CD4-positive, alpha-beta T cell treated with Interleukin-6 for 4 hours (primary cell): ENCODE results near the gene EPHB3.

ENCODE experiments used
- DNase-seq: peaks from one replicate; pipeline ENCODE4 v3.0.0-alpha.2; 2020; ENCODE audit warnings: mixed read lengths

EPHB3 gene

DNA sequence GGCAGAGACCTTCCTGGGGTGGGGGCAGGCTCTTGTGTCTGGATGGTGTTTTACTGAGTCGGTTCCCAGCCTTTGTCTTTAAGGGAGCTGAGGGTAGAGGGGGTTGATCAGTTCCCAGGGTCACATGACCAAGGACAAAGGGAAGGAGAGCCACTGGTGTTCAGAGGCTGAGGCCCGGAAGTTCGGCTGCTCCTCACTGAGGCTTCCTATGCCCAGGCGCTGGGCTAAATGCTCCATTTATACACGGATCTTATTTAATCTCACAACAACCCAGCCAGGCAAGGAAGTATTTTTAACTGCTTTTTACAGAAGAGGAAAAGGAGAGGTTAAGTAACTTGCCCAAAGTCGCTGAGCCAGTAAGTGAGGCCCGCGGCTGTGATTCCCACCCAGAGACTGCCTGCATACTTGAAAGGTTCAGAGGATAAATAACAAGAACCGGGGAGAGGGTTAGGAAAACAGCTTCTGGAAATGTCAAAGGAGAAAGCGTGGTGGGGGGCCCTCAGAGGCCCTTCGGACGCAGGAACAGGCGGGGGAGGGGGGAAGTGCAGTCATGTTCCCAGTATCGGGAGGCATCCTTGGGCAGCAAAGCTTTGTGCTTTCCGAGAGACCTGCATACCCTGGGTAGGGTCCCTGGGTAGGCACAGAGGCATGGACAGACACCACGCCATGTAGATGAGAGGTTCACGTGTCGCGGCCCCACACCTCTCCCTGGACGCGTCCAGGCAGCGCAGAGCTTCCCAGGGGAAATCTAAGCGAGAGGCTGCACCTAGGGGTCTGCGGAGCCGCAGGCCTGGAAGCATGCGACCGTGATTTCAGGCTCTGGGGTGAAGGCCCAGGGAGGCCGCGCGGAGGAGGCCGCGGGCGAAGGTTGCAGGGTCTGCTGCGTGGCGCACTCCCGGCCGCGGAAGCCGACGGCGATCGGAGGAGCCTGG, 21.3 kb downstream of the EPHB3 start:
- no peak for DNase-seq

DNA sequence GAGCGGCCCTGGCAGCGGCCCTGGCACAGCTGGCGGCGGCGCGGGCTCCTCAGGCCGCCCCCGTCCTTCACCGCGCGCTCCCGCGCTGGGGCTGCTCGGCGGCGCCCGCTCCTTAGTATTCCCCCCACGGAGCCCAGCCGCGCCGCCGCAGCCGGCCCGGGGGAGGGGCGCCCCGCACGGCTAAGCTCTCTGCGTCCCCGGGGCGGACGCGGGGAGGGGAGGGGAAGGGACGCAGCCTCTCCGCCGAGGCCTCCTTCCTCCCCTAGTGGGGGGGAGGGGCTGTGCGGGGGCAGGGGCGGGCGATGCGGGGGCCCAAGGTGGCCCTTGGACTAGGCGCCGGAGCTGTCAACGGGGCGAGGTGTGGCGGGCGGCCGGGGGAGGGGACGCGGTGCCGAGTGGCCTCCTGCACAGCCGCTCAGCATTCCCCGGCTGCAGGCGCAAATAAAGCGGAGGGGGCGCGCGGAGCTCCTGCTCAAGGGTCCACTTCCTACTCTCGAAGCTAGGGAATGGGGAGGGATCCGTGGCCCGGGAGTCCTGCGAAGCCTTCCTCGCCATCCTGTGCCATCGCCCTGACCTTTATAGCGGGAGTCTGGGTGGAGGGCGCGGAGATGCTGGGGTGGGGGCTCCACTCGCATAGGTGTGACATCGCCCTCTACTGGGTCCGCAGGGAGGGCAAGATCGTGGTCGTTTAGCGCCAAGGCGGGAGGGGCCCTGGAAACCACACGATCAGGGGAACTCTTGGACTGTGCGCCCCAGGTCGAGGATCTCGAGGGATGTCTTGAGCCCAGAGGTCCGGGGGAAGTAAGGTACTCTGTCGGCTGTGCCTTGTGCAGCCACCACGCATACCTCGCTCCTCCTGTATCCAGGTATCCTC, 22.2 kb downstream of the EPHB3 start:
- DNase-seq = peak; percentile 27

DNA sequence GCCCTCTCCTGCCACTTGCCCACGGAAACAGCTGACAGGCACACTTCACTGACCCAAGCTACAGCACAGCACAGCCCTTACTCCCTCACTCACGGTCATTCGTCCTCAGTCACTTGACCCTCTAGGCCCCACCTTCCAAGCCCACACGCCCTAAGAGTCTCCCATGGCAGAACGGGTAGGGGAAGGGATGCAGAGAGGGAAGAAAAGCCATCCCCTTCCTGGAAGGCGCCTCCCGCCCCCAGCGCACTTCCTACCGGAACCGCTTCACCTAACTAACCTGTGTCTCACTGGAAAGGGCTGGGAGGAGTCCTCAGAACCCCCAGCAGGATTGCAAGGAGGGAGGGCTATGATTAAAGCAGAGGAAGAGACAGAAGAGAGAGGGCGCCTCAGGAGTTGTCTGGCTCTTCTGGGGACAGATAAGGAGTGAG, 22.9 kb downstream of the EPHB3 start:
- DNase-seq = no peak

DNA sequence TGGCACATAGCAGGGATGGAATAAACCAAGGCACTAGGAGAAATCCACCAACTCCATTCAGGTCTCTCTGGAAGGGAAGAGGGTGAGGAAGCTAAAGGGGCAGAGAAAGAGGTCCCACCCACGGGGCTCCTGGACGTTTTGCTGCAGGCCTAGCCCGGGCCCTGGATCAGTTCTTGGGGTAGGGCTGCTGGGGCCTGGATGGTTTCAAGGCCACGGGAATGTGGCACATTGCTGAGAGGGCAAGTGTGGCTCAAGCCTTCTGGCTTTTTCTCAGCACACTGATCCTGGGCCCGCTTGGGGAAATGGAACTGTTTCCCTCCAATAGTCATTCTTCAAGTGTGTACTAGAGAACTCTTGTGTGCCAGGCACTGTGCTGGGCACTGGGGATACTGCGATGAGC, 24.0 kb downstream of the EPHB3 start:
- no peak for DNase-seq

DNA sequence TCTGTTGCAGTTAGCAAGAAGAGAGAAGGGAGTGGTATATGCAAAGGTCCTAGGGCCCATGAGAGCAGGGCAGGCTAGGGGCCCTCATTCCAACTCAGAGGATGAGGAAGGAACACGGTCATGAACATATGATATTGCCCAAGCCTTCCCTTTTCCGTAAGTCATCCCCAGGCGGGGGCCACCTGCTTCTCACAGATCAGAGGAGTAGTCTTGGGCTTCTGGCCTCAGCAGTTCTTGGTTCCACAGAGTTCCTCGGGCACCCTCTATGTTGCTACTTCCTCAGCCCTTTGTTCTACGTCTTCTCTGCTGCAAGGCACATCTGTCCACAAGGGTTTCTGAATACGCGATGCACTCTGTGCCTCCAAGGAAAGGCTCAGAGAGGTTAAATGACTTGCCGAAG, 25.3 kb downstream of the EPHB3 start:
- no peak for DNase-seq

DNA sequence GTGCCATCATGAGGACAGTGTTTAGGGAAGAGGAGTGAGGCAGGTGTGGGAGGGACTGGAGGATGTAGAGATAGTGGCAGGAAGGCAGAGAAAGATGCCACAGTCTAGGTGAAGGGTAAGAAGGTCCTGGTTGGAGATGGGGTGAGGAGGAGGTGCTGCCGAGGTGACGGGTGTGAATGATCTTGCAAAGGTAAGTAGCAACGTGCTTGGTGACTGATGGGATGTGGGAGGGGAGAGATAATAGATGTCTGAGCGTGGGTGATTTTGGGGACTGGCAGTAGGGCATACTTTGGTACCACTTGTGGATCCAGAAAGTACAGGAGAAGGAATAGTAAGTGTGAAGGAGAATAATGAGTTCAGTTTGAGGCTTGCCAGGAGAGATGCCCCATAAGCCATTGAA, 27.2 kb downstream of the EPHB3 start:
- DNase-seq = no peak

DNA sequence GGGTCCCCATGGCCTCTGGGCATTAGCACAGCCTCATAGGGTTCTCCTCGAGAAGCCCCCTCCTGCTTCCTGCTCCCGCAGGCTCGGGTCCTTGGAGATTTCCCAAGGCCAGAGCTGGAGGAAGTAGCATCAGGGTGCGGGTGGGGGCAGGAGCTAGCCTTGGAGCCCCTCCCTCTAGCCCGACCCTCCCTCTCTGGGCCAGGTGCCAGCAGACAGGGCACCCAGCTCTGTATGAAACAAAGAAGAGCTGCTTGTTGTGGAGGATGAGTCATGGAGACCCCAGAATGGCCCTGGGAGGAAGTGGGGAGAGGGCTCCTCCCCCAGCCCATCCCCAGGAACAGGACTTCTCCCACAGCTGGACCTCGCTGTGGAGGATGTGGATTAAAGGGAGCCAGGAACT, 29.2 kb downstream of the EPHB3 start:
- DNase-seq = no peak

DNA sequence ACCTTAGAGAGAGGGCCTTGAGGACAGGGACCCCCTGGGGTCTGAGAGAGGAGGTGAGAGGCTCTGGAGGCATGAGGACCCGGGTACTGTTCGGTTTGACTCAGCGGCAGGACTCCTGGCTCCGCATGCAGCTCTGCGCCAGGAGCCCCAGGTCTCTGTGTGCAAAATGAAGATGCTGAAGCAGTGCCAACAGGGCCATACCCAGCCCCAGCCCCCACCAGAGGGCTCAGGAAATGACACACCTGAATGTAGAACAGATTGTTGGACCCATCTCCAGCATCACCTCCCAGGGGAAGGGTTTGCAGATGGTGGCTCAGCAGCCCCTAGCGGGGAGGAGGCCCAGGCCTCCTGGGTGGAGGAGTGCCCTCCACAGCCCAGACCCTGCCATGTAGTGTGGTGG, 30.2 kb downstream of the EPHB3 start:
- no peak for DNase-seq

DNA sequence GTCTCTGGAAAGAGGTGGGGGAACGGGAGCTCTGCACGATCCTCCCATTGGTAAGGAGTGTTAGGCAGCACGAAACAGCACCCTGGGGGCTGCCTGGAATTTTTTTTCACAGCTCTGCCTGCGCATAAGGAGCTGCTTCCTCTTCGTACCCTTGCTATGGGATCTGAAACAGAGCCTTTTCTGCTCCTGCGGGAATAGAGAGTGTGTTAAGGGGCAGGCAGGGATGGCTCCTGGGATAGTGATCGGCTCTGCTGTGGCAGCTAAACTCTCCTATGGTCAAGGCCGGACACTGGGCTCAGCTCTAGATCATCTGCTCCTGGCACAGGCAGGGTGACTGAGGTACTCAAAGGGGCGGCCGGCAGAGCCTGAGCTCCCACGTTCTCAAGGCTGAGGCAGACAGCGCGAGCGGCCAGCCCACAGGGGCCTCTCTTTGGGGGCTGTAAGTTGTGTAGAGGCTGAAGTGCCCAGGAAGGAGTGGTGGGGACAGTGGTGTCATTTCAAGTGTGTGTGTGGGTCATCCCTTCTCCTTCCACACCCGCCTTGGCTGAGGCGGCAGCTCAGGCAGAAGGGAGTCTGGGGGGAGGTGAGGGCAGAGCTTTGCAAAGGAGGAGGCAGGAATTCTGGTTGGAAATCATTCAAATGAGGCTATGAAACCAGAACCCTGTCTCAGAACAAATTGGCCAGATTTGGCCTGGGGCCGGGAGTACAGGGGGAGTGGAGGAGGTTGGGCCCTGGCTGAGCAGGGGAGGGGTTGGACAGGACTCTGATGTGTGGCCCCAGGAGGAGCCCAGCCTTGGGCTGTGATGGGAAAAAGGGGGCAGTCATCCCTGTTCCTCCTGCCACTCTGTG, 31.0 kb downstream of the EPHB3 start:
- no peak for DNase-seq

DNA sequence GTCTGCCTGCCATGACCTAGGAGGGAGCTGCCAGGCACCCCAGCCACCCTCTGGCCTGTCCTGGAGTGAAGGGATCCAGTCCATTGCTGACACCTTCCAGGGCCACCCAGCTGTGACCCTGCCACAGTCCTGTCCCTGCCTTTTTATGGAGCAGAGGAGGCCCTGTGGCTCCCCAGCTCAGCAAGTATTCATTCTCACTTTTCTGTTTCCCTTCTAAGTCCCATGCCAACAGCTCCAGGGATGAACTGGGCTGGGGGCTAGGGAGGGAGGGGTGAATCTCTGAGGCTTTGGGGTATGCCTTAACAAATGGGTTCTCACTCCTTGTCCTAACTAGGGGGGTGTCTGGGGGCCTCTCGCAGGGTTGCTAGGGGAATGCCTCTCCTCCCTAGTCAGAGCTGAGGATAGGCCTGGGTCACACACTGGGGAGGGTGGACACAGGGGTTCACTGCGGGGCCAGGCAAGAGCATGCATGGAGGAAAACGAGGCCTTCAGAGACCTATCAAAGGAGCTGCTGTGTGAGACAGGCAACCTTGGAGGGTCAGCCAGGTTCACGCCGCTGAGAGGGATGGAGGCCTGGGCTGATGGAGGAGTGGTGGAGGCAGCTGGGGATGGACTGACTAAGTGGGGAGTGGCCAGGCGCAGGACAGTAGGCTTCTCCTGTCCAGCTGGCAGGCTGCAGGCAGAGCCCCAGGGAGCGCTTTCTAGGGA, 31.8 kb downstream of the EPHB3 start:
- no peak for DNase-seq

DNA sequence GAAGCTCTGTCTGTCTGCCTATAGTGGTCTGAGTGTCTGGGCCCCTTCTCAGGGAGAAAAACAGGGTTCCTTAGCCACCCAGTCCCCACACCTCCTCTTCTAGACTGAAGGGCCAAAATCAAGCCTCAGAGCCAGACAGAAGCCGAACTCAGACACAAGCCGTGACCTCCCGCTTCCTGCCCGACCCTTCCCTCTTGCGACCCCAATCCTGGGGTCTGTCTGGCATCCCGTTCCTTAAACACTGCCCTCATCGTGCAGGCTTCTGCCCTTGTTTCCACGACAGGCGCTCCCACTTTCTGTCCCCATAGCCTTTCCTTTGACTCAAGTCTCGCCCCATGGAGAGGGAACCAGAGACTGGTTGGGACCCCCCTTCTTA, 32.3 kb downstream of the EPHB3 start:
- DNase-seq = no peak

DNA sequence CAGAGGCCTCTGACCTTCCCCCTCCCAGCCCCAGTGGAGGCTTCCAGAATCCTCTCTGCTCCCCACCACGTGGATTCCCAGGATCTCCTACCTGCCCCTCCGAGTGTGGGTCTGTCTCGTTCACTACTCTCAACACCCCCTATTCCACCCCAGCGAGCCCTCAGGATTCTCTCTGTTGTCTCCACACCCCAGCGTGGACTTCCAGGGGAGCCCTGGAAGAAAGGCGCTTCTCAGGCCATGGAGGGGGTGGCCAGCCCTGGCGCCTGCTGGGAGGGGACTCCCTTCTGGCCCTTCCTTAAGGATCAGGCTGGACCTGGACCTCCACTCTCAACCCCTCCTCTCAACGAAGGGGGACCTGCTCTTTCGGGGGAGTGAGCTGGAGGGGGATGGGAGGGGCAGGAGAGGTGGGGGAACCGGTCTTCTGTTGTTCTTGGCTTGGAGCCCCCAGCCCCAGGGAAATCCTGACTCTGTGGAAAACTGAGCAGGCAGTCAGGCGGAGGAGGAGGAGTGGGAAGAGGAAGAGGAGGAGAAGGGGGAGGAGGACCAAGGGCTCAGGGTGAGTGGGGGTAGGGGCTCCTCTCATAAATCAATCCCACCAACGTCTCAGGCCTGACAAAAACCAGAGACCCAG, 32.9 kb downstream of the EPHB3 start:
- DNase-seq = no peak

DNA sequence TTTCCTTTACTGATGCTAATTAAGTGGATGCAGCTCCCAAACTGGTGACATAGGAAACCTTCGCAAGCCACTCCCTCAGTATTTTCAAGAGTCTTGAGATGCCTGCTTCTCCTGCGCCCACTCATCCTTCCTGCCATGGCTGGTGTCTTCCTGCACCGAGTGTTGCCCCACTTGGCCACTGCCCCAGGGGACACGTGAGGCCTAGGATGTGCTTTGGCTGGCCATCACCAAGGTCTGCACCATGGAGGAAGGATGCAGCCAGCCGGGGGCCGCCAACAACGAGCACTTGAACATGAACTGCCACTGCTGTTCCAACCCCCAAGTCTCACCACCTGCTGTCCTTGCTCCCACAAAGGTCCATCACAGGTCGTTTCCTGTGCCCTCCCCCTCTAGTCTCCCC, 34.1 kb downstream of the EPHB3 start:
- no peak for DNase-seq

DNA sequence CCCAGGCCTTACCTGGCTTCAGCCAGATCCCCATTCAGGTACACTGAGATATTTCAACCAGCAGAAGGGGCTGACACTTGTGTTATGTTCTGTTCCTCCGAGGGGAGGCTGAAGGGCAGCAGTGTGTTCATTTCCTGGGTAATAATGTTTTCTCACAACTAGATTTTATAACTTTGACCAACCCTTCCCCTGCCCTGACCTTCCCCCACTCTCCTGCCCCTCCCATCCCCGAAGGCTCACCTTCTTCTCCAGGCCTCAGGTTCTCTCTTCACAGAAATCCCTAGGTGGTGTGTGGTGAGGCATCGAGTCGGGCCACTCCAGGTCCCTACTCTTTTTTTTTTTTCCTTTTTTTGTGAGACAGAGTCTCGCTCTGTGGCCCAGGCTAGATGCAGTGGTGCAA, 34.6 kb downstream of the EPHB3 start:
- no peak for DNase-seq

DNA sequence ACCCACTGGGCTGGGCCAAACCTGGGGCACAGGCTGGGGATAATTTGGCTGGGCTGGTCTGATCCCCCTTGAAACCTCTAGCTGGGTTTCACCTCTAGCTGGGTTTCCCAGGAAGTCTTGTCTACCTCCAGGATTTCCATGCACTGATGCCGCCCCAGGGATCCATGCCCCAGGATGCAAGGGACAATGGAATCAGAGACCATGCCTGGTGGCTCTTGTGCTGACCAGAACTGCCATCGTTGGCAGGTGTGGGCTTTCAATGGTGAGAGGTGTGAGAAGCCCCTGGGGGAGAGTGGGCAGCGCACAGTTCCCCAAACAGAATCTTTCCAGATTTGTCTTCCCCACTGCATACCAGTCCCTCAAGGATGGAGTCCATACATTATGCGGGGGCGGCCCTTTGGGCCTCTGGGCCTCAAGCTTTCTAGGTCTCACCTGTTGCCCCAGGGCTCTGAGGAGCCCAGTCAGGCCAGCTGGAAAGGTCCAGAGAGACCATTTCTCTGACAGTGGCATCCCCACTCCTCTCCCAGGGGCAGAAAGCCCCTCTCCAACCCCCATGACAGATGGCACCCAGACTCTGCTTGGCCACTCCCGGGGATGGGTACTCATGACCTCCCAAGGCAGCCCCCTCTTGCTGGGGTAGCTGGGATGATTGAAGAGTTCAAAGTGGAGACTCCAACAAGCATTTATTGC, 35.4 kb downstream of the EPHB3 start:
- DNase-seq = no peak

DNA sequence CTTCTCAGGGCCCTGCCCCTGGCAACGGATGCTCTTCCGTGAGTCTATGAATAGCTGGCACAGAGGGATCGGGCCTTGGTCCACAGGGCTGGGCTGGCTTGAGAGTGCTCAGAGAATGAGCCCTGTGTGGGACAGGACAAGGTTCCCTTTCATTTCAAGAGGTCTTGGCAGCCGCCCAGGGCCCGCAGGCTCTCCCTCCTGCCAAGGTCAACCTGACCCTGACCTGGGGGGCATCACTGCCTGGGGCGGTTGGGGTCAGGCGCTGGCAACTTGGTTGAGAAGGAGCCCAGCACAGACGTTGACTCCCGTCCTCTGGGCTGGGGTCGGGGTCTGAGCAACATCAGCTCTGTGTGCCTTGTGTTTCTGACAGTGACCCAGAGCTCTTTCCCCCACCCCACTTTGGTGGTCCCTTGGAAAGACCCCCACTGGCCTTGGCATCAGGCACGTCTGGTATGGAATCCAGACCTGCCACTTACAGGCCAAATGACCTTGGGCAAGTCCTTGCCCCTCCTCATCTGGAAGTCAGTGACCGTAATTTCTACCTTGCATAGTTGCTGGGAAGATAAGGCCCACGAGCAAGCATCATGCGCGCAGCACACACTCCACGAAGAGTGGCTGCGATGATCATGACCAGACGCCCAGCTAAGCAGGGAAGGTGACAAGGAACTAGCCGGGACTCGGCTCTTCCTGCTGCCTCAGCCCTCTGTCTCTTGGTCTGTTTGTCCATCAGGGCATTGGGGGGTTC, 36.4 kb downstream of the EPHB3 start:
- no peak for DNase-seq

DNA sequence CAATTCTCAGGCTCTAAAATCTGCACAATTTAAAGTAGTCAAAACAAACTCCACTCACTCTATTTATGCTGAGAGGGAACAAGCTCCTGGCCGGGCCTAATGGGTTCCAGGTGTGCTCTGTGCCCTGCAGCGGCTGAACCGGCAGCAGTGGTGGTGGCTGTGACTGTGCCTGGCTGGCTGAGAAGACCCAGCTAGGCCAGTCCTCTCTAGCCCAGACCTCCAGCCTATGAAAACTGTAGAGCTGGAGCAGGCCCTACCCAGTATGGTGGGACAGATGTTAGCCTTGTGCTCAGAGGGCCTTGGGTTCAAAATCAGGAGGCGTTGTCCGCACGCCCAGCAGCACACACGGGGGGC, 37.0 kb downstream of the EPHB3 start:
- DNase-seq = no peak

DNA sequence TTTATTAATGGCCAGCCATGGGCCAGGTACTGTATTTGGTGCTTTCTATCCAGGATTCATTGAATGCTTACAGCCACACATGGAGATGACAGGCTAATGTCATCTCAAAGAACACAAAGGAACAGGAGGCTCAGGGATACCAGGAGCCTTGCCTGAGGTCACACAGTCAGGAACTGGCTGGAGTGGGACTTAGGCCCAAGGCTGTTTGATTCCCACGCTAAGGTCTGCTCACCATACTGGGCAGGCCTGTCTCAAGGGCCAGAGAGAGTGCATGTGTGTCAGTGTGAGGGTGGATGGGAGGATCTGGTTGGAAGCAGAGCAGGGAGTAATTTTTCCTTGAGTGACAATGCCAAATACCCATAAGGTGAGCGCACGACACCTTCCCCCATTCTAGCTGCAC, 37.6 kb downstream of the EPHB3 start:
- DNase-seq = no peak

DNA sequence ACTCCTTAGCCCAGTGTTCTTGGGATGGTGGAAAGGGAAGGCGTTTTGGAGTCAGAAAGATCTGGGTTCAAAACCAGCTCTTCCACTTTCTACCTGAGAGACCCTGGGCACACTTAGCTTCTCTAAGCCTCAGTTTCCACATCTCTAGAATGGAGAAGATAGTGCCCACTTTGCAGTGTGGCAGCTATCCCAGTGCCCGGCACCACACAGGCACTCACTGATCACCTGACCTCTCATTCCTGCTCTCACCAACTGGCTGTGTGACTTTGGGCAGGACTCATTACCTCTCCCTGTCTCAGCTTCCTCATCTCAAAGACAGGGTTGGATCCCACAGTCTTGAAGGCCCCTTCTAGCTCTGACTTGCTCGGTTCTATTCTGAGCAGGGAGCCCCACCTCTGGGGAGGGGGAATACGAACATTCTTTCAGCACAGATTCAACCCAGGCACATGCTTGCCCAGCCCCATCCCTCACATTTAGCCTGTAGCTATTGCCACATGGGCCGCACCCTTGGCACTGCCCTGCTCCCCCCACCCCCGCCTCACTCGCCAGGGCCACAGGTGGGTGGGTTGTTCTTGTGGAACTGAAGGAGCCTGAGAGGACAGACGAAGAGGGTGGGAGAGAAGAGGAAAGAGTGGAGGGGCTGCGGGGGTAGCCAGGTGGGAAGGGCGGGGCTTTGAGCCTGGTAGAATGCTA, 39.2 kb downstream of the EPHB3 start:
- DNase-seq = no peak
